ENCODE data around the gene CORO7. TPM values are rescaled to one million over a fixed set of nuclear protein-coding genes. Genes with fewer than 3 reads are reported as not detected.

CORO7 gene
- total and polyA plus RNA-seq, 9 of the 15 experiments (the other 6 are each of a cell fraction or from before 2014, with no cell fraction given), result 0.45 to 77.2 (median 18.7) TPM

DNA sequence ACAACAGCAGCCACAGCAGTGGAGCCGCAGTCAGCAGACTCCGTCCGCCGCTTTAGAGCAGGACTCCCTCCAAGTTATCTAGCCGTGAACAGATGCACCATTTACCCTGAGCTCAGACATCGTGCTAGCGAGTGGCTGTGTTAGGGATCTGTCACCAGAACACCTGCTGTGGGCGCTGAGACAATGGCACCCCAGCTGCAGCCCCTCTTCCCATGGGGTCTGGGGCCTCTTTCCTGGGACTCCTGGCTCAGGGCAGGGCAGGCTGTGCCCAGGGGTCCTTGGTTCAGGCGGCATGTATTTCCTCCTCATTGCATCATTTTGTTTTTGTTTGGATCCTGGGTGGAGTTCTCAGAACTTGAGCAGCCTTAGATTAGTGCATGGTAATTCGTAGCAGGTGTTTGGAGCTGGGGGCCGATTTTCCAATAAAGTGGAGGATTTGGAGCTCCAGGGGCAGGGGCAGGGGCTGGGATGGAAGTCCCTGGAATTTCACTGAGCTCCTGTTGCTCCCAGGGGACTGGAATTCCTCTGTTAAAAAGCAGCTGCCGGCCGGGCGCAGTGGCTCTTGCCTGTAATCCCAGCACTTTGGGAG is 34.6 kb upstream of the CORO7 start:
- ChIA-PET POLR2A (interaction anchor here (0.9 to 4.0 kb wide), 6 partner anchors 8 to 18 kb away, joined by 3 to 31 read pairs (median 4); no protein-coding TSS in a partner anchor), CTCF (ENCODE audit: low intra/inter-chr PET ratio) (no interaction called here)
- no peak overlapping the region for H3K4me2 ChIP-seq (ENCODE audit: insufficient read depth, low read length)
- FAIRE-seq (no peak), ATAC-seq (peak; percentile 85), DNase-seq (ENCODE audit: extremely low read depth in 1 of 4, low spot score in 3 of 4) (no peak)
- peak overlapping the region; percentile 54; the same call in 1 of the 3 replicates for H3K27ac ChIP-seq (ENCODE audit: extremely low read depth, low read depth, low read length)
- no peaks in the 10 kb centered on the region for H3K9me3 ChIP-seq (replicated peaks; ENCODE audit: control insufficient read depth, insufficient read depth, low read depth, low read length)
- no peak overlapping the region for H3K4me3 ChIP-seq
- H3K36me3 ChIP-seq (ENCODE audit: control insufficient read depth, insufficient read depth, low read length), result peaks cover 92% of the 10 kb centered on the region; the same call in 2 of the 3 replicates
- peaks cover 0 to 6% of the 10 kb centered on the region in 2 experiments; a peak in 1 of 5 replicates for H3K4me1 ChIP-seq (replicated peaks in 1 of 2; ENCODE audit: control insufficient read depth in 2 of 2, insufficient read depth in 2 of 2, low read length in 2 of 2)
- 64% methylated on average over 14 of the region's 14 CpGs for WGBS (ENCODE audit: insufficient coverage, low coverage, missing lambda C conversion rate)
- no peaks in the 10 kb centered on the region for H4K20me1 ChIP-seq (replicated peaks; ENCODE audit: control insufficient read depth, insufficient read depth, low read length)
- peak overlapping the region in 1 of 2 experiments; percentile 61; a peak in 1 of 4 replicates for H3K9ac ChIP-seq (ENCODE audit: insufficient read depth in 1 of 2, low read depth in 2 of 2, low read length in 2 of 2)
- intact Hi-C loops (cut with micrococcal nuclease) (no loop called here), in situ Hi-C loops (cut with MboI) (no loop called here)
- H2AFZ ChIP-seq (ENCODE audit: low read depth, low read length), result no peak overlapping the region
- H3K27me3 ChIP-seq (ENCODE audit: control insufficient read depth in 2 of 2, insufficient read depth in 2 of 2, low read length in 2 of 2), result no peaks in the 10 kb centered on the region
- H3K9me1 ChIP-seq (ENCODE audit: control insufficient read depth, insufficient read depth, low read length), result no peaks in the 10 kb centered on the region
- no peaks in the 10 kb centered on the region for H3K79me2 ChIP-seq (ENCODE audit: control insufficient read depth, insufficient read depth, low read length)
- no TSS peak for BruUV-seq (replicated peaks)
- TF ChIP-seq HNRNPUL1 (IDR thresholded peaks at IDR 0.05; ENCODE audit: low read length), result no peak
- no peak for TF ChIP-seq ZNF507 (tag; conservative IDR thresholded peaks at IDR 0.05)
- peak; percentile 99 for TF ChIP-seq SMAD4 (CRISPR knock-in tag; conservative IDR thresholded peaks at IDR 0.05)
- no peak for TF ChIP-seq HCFC1 (IDR thresholded peaks at IDR 0.05; ENCODE audit: low read depth, low read length)
- TF ChIP-seq HDAC8 (tag; IDR thresholded peaks at IDR 0.05), result peak; percentile 81; the same call in 1 of the 2 replicates
- no peak for TF ChIP-seq MAFG (tag; conservative IDR thresholded peaks at IDR 0.05)
- peak; percentile 70 for TF ChIP-seq ZSCAN32 (CRISPR knock-in tag; IDR thresholded peaks at IDR 0.05)
- no peak for TF ChIP-seq NCOA1 (IDR thresholded peaks at IDR 0.05; ENCODE audit: low read depth)
- no peak for TF ChIP-seq DPF2 (IDR thresholded peaks at IDR 0.05)
- no peak for TF ChIP-seq NR2C1 (IDR thresholded peaks at IDR 0.05)
- TF ChIP-seq NR2C1 (tag; IDR thresholded peaks at IDR 0.05), result peak; percentile 85
- TF ChIP-seq, protein P1, sequence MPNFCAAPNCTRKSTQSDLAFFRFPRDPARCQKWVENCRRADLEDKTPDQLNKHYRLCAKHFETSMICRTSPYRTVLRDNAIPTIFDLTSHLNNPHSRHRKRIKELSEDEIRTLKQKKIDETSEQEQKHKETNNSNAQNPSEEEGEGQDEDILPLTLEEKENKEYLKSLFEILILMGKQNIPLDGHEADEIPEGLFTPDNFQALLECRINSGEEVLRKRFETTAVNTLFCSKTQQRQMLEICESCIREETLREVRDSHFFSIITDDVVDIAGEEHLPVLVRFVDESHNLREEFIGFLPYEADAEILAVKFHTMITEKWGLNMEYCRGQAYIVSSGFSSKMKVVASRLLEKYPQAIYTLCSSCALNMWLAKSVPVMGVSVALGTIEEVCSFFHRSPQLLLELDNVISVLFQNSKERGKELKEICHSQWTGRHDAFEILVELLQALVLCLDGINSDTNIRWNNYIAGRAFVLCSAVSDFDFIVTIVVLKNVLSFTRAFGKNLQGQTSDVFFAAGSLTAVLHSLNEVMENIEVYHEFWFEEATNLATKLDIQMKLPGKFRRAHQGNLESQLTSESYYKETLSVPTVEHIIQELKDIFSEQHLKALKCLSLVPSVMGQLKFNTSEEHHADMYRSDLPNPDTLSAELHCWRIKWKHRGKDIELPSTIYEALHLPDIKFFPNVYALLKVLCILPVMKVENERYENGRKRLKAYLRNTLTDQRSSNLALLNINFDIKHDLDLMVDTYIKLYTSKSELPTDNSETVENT (CRISPR knock-in tag; IDR thresholded peaks at IDR 0.05), result no peak
- no peak for TF ChIP-seq NKRF (IDR thresholded peaks at IDR 0.05; ENCODE audit: borderline replicate concordance)
- TF ChIP-seq ZNF696 (CRISPR knock-in tag; conservative IDR thresholded peaks at IDR 0.05), result no peak
- TF ChIP-seq GMEB1 (CRISPR knock-in tag; IDR thresholded peaks at IDR 0.05), result peak; percentile 52
- TF ChIP-seq, protein P2, sequence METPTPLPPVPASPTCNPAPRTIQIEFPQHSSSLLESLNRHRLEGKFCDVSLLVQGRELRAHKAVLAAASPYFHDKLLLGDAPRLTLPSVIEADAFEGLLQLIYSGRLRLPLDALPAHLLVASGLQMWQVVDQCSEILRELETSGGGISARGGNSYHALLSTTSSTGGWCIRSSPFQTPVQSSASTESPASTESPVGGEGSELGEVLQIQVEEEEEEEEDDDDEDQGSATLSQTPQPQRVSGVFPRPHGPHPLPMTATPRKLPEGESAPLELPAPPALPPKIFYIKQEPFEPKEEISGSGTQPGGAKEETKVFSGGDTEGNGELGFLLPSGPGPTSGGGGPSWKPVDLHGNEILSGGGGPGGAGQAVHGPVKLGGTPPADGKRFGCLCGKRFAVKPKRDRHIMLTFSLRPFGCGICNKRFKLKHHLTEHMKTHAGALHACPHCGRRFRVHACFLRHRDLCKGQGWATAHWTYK (CRISPR knock-in tag; IDR thresholded peaks at IDR 0.05), result 0 out of 2 replicates have a peak, but pooled peaks have one; percentile 67
- TF ChIP-seq ZEB2 (IDR thresholded peaks at IDR 0.05), result no peak

All from K562 (cell line).